COLO668 (cell line): ENCODE measurements around the gene DUSP1.
A peak's percentile ranks its signal among the peaks of the same experiment; 100 is the strongest.
"Not testable (repeated sequence)": the region's sequence is repeated elsewhere in the genome, so short reads cannot be mapped to it uniquely, and the experiment has no call there.

Experiments
- DNase-seq: peaks from one replicate; lab custom pipeline; 2025; ENCODE audit not compliant: unreplicated experiment; lab: John Stamatoyannopoulos, UW

Gene DUSP1

DNA sequence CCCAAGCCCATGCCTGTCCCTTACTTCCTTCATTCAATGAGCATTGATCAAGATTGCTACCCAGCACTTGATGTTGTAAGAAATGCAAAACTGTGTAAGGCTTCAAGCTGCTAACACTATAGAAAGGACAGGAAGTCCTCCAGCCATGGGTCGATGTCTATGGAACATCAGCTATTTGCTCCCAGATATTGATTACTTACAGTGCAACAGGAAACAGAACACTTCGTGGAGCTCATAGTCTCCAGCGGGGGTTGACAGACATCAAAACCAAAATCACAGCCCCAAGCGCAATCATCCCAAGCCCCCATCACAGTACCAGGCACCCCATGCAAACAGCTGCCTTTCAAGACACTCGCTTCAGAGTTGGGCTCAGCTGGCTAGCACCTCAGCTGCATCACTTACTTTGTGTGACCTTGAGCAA lies 26.8 kb upstream of the DUSP1 start:
- DNase-seq: no peak

DNA sequence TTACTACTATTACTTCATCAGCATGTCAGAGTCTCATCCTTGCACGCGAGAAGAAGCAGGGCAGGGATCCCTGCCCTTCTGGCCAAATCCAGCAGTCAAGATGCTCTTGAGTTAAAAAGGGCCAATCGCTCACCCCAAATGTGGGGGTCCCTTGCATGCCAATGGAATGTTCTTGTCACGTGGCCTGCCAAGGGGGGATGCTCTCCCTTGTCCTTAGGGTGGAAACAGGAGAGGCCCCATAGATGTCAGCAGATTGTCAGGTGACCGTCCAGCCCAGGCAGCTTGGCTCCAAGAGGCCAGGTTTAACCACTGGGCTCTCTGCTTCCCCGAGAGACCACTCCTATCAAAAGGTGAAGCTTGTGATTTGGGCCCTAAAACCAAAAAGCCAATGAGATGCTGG lies 25.3 kb upstream of the DUSP1 start:
- no peak for DNase-seq

GRCh38 chr5:172795318-172795977 lies 24.5 kb upstream of the DUSP1 start:
- DNase-seq: no peak

DNA sequence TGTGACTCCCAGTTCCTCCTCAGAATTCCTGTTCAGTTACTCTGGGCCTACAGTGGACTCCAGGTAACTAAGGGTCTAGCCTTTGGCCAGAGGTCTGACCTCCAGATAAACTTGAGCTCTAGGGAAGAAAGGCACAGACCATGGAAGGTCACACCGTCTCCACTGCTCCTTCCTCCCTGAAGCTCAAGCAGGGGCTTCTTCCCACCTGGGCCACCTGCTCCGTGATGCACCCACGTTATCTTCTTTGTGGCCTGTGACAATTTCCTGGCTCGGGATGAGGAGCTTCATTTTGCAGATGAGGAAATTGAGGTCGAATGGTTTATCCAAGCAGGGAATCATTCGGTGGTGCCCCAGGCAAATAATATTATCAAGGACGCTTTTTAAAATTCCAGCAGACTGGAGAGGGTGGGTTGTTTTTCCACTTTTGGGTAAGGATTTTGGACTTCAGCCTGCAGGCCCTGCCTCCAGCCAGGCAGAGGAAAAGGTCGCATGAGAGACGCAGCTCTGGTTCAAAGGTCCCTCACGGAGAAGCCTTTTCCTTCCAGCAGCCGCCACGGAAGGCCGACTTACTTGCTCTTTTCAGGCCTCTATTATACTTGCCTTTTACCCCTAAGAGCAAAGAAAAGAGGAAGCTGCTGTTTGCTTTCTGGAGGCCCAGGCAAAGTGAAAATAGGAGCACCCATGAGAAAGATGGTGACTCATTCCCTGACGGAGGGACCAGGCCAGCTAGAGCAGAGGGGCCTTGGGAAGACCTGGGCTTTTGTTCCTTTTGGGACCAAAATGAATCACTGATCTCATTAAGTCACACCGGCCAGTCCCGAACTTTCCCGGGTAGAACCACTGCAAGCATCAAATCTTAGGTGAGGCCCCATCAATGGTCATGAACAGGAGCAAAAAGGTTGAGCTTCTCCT lies 22.8 kb upstream of the DUSP1 start:
- DNase-seq: no peak

- no peak for DNase-seq
Observed at GRCh38 chr5:172792701-172793570, 21.9 kb upstream of the DUSP1 start.

- DNase-seq: no peak
Observed at GRCh38 chr5:172791726-172792445, 20.9 kb upstream of the DUSP1 start.

- DNase-seq: no peak
Observed at GRCh38 chr5:172791286-172791685, 20.3 kb upstream of the DUSP1 start.

DNA sequence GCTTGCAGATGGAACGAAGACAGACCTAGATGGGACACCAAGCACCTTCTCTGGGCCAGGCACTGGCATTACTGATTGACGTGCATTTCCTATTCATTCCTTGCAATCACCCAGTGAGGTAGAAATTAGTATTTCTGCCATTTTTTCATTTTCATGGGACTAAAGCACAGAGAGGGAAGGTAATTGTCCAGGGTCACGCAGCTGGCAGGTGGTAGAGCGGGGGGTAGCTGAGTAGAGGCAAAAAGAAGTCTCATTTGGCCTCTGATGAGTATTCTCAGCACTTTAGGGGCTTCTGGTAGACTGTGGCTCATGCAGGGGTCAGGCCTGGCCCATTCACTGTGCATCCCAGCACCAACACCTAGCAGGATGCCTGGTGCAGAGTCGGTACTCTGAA lies 19.5 kb upstream of the DUSP1 start:
- DNase-seq: no peak

DNA sequence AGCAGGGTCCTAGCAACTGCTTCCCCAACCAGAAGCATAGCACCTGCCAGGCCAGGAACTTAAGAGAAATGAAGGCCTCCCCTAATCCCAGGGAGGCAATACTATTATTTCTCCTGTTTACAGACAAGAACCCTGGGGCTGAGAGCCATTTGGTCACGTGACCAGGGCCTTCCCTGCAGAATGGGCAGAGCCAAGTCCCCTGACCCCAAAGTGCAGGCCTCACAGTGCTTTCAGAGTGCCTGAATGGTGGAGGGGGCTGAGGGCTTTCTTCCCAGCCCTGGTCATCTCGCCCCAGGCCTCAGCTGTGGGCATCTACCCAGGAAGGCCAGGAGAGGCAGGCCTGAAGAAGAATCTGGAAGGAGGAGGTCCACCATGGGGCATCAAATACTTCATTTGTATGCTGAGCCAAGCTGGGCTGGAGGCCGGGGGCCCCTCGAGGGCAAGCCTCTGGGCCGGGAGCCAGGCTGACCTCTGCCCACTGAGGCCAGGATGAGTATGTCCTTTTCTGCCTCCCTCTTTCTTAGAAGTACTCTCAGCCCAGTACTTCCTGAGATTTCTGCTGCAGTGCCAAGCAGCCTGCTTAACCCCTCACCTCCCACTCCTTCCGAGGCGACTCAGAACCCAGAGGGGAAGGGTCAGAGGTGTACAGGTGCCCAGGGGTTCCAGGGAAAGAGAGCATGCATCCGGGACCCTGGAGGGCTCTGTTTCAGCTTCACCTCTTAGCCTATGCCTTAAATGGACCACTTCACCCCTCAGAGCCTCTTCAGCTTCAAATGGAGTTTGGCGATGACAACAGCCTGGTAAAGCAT lies 18.9 kb upstream of the DUSP1 start:
- no peak for DNase-seq

GRCh38 chr5:172788771-172789686 lies 18.0 kb upstream of the DUSP1 start:
- DNase-seq: no peak

DNA sequence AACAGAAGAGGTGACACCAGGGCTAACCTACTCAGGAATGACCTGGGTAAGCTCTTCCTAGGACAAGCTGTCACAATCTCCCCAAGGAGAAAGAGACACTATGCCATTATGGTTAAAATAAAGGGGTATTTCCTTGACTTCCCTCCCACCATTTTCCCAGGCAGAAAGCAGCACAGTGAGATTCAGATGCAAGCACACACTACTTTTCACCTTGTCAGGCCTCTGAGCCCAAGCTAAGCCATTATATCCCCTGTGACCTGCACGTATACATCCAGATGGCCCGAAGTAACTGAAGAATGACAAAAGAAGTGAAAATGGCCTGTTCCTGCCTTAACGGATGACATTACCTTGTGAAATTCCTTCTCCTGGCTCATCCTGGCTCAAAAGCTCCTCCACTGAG lies 16.5 kb upstream of the DUSP1 start:
- not testable (repeated sequence) for DNase-seq

DNA sequence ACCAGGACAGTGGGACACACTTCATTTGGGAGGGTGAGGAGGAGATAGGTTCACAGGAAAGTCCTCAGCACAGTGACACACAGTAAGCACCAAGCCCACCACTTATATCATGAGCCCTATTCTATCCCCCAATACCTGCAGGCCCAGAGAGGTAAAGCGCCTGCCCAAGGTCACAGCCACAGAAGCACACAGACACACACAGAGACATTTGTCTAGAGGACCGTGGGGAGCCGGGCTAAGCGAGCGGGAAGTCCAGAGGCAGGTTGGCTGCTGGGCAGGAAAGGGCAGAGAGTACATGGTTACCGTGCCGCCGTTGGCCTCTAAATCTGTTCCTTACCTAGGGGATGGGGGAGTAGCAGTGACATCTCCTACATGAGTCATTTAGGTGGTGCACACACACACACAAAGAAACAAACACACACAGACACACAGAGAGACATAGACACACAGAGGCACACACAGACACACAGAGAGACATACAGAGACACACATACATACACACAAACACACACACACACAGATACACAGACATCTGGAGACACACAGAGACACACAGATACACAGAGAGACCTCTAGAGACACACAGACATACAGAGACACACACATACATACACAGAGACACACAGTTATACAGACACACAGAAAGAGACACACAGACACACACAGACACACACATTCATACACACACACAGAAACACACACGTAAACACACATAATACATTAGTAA lies 15.9 kb upstream of the DUSP1 start:
- no peak for DNase-seq

DNA sequence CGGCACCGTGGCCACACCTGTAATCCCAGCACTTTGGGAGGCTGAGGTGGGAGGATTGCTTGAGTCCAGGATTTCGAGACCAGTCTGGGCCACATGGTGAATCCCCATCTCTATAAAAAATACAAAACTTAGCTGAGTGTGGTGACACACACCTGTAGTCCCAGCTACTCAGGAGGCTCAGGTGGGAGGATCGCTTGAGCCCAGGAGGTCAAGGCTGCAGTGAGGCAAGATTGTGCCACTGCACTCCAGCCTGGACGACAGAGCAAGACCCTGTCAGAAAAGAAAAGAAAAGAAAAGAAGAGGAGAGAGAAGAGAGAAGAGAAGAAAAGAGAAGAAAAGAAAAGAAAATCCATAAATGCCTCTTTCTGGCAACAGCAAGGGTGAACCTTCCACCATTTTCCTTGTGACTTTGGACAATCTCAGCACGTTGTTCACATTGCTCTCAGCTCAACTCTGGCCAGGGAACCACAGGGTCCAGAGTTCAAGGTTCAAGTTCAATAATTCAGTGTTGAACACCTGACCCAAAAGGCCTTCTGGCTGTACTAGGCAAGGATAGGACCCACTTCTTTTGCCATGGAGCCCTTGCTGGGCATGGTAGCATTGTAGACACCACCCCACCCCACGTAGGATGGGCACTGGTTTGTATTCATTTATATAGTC lies 14.6 kb upstream of the DUSP1 start:
- DNase-seq: no peak

GRCh38 chr5:172784162-172784561 lies 13.2 kb upstream of the DUSP1 start:
- DNase-seq: not testable (repeated sequence)

DNA sequence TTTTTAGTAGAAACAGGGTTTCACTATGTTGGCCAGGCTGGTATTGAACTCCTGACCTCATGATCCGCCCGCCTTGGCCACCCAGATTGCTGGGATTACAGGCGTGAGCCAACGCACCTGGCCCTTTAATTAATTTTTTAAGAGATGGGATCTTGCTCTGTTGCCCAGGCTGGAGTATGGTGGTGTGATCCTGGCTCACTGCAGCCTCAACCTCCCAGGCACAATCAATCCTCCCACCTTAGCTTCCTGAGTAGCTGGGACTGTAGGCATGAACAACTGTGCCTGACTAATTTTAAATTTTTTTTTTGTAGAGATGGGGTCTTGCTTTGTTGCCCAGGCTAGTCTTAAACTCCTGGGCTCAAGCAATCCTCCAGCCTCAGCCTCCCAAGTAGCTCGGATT lies 12.3 kb upstream of the DUSP1 start:
- DNase-seq: not testable (repeated sequence)

GRCh38 chr5:172782169-172783039 lies 11.4 kb upstream of the DUSP1 start:
- DNase-seq: peak; percentile 16
